Mucosa of gallbladder (tissue), 1 donor: Measurements from ENCODE around the gene GABARAPL1. TPM values are rescaled to one million over a fixed set of nuclear protein-coding genes. Genes with fewer than 3 reads are reported as not detected.

Source experiments
- DNase-seq: peaks from one replicate; pipeline ENCODE4 v3.0.0-alpha.2; 2020; ENCODE audit warnings: low spot score
- total RNA-seq: library from RNA; stranded (reverse); gene quantifications from one replicate; pipeline ENCODE4 v1.2.1, GENCODE V29; 2021
- donor health status: DM: no; HTN: no; CAD: no.

The GABARAPL1 gene
- total RNA-seq, 1 donor from 2014 or later, result 154 TPM

DNA sequence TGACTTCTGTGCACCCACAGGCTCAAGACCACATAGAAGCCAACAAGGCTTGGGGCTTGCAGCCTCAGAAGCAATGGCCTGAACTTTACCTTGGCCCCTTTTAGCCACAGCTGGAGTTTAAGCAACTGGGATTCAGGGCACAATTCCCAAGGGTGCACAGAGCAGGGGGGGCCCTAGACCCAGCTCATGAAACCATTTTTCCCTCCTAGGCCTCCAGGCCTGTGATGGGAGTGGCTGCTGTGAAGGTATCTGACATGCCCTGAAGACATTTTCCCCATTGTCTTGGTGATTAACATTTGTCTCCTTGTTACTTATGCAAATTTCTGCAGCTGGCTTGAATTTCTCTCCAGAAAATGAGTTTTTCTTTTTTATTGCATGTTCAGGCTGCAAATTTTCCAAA is 21.9 kb downstream of the GABARAPL1 start:
- DNase-seq, result no peak

DNA sequence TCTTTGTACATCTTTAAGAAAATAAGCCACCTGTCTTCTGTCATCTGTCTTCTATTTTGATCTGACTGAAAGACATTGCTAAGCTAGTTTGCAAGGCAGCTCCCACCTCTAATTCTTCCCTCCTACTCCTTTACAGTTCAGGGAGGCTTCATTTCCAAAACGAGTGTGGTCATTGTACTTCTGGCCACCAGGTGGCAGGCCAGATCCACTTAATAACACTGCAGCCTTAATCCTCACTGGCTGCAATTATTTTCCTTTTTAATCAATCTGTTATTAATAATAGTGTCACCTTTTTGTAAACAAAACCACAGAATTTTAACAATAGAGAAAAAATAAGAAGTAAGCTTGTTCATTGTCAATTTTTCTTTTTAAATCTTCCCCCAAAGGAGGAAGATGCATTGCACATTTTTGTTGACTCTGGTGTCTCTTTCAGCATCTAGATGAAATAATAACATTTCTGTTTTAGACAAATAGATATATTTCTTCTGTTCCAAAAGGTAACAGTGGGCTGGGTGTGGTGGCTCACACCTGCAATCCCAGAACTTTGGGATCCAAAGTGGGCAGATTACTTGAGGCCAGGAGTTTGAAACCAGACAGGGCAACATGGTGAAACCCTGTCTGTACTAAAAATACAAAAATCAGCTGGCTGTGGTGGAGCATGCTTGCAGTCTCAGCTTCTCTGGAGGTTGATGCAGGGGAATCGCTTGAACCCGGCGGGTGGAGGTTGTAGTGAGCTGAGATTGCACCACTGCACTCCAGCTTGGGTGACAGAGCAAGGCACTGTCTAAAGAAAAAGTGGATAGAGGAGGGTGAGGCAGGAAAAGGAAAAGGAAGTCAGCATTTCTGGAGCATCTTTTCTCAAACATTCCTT is 23.3 kb downstream of the GABARAPL1 start:
- no peak for DNase-seq

DNA sequence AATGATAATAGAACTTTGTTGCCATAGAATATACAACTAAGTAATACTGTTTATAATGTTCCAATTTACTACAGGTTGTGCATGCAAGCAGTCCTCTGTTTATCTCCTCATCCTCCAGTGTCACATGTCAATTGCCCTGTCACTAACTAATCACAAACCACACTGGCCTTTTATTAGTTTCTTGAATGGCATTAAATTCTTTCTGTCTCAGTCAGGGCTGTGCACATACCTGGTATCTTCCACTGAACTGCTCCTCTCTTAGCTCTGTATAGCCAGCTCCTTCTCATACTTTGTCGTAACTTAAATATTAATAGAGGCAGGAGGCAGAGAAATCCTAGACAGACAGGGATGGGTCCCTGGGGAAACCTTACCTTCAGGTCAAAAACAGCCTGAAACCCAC is 24.0 kb downstream of the GABARAPL1 start:
- no peak for DNase-seq

DNA sequence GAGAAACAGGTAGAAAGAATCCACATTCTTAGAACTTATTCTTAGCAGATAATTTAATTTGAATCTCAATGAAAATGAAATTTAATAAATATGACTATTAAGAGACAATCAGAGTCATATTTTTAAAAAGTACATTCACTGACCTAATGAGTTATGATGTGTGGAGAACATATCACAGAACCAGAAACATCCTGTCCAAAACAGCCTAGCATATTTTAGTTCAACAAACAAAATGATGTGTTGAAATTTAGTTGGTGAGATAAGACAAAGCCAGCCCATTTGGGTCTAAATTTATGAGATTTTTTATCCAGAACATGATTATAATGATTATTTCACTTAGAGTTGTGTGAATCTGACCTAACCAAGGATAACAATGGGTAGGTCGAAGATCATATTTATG is 25.8 kb downstream of the GABARAPL1 start:
- no peak for DNase-seq

DNA sequence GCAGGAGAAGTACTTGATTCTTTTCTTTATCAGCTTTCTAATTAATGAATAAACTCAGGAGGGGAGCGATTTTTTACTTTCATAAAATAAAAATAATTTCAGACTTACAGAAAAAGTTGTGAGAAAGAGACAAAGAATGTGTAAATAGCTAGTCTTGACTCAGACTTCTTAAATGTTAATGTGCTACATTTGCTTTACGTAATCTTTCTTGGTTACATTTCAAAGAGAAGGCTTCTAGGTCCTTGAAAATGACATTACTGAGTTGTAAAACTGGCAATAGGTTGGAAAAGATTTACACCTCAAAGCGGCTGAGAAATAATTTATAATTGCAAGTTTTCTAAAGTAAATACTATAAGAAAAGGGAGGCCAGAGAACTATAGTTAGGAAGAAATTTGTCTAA is 28.6 kb downstream of the GABARAPL1 start:
- DNase-seq, result no peak

DNA sequence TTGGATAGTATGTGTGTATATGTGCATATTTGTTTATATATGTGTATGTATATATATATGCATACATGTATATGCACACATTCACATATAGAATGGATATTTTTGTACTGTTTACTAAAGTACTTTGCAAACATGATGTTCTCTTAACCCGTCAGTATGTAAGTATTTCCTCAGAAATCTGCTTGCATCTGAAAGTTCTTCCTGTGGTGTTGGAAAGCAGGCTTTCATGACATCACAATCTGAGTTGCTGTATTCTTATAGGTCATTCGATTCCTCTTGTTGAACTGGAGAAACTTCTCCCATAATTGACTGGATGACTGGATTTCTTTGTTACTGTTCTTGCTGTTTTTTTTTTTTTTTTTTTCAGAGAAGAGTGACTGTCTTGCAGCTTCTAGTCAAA is 29.1 kb downstream of the GABARAPL1 start:
- no peak for DNase-seq

DNA sequence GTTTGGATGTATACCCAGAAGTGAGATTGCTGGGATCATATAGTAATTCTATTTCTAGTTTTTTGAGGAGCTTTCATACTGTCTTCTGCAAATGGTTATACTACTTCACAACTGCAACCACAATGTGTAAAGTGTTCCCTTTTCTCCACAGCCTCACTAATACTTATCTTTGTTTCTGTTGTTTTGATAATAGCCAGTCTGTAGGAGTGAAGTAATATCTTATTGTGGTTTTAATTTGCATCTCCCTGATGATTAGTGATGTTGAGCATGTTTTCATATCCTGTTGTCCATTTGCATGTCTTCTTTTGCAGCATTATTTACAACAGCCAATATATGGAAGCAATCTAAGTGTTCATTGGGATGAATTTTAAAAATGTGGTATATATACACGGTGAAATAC is 29.9 kb downstream of the GABARAPL1 start:
- DNase-seq, result no peak

DNA sequence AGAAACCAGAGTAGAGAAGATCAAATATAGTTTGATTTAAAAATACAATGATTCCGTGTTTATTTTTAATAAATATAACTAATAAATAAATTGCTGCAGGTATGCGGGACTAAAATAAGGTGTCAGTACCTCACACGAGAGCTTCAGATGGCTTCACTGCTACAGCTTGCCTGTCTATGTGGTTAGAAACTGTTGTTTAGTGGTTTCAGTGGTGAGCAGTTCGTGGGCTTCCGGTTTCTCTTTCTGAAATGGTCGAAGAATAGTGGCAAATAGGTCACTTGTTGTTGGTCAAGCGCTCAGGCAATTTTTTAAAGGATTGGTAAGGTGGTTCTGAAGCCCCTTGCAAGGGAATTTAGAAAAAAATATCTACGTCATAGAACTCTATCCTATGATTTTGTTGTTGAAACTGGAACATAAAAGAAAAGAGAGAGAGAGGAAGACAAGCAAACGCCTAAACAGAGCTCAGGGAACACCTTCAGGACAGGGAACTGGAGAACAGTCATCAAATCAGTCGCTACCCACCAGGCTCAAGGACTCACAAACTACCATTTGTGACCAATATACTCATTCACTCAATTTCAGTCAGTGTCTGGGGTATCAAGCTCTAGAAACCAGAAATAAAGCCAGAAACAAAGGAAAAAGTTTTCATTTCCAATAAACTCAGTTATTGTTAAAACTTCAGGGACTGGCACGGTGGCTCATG is 31.3 kb downstream of the GABARAPL1 start:
- no peak for DNase-seq

DNA sequence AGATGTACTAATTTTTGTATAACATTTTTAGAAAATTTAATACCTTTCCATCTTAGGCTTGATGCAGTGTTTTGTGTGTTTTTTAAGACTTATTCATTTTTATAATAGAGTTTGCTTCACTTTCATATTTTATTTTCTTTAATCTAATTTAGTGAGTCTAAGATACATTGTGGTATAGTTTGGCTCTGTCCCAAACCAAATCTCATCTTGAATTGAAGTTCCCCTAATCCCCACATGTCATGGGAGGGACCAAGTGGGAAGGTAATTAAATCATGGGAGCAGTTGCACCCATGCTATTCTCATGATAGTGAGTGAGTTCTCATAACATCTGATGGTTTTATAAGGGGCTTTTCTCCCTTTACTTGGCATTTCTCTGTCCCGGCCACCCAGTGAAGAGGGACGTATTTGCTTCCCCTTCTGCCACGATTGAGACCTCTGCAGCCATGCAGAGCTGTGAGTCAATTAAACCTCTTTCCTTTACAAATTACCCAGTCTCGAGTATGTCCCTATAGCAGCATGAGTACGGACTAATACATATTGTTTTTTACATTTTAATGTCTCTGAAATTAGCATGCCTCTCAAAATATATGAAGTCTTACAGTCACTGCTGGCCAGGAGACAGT is 34.9 kb downstream of the GABARAPL1 start:
- DNase-seq, result no peak

DNA sequence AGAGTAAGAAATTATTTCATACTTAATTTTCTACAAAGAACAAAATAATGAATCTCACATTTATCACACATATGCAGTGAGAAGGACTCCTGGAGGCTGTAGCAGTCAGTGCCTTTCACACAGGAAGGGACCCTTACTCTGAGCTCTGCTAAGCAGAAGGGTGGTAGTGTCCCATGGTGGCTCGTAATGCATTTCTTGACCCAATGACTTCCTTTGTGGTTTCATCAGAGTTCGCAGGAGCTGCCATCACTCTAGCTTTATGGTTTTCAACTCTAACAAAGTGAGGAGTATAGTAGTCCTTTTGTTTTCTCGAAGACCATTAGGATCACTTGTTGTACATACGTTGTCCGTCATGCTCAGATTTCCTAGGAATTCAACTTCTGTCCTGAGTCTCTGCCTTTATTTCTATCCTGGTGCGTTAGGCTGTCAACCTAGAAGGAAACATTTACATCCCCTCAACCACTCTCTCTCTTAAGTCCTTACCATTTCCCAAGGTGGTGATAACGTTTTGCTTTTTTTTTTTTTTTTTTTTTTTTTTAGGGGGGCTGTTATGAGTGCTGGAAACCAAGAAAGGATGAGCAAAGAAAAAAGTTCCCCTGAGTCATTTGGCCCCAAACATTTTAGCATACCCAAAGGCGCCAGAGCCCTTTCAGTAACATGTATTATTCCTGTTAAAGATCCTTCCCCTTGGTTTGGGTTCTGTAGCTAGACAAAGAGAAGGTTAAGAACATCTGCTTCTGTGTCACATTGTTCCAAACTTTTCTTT is 37.2 kb downstream of the GABARAPL1 start:
- DNase-seq, result no peak

DNA sequence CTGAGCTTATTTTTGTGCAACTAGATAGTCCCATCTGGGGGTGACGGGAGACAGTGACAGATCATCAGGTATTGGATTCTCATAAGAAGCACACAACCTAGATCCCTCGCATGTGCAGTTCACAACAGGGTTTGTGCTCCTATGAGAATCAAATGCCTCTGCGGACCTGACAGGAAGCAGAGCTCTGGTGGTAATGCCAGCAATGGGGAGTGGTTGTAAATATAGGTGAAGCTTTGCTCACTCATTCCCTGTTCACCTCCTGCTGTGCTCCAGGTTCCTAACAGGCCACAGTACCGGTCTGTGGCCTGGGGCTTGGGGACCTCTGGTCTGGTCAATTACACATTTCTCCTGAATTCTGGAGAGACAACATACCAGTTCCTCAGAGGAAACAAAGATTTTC is 39.0 kb downstream of the GABARAPL1 start:
- DNase-seq, result no peak

DNA sequence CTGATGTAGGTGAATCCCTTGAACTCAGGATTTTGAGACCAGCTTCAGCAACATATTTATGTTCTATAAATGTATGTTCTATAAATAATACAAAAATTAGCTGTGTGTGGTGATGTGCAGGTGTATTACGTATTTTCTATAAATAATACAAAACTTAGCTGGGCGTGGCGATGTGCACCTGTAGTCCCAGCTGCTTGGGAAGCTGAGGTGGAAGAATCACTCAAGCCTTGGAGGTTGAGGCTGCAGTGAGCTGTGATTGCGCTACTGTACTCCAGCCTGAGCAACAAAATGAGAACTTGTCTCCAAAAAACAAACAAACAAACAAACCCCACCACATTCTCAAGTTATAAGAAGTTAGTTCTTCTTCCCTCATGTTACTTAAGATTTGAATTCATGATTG is 39.5 kb downstream of the GABARAPL1 start:
- DNase-seq, result no peak

DNA sequence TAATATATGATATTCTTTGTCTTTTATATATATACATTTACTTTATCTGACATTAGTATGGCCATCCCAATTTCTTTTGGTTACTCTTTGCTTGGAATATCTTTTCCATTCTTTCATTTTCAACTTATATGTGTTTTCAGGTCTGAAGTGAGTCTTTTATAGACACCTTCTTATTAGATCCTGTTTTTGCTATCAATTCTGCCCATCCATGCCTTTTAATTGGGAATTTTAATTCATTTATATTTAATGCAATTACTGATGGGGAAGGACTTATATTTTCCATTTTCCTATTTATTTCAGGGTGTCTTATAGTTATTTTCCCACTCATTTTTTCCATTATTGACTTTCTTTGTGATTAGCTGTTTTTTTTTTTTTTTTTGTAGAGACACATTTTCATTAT is 43.4 kb downstream of the GABARAPL1 start:
- no peak for DNase-seq

DNA sequence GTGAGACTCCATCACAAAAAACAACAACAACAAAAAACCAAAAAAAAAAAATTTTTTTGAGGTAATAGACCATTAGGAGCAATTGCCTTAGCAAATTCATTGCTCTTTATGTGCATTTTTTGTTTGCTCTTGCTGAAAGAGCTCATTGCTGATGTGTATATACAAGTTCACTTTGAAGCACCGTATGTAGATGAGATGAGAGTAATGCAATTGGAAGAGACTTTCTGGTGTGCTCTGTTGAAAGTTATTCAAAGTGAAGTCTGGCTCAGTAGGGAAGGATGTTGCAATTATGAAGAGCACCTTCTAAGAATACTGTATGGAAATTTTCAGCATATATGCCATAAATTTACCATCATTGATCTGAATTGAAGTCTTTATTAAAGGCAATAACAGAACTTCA is 48.2 kb downstream of the GABARAPL1 start:
- DNase-seq, result no peak

DNA sequence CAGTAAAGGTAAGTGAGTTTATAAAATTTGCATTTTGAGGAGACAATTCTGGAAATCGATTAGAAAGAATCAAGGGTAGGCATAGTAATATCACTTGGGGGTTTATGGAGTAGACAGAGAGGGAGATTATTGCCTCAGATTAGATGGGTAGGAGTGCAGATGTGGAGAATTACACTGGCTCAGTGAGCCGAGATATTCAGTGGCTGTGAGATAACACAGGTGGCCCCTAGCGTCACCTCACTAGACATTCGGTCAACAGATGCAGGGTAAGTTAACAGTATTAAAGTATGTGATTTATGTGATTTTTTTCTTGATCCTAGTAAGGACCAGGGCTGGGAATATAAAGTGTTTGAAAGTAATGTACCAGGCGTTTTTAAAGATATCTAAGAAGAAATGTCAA is 55.4 kb downstream of the GABARAPL1 start:
- no peak for DNase-seq

DNA sequence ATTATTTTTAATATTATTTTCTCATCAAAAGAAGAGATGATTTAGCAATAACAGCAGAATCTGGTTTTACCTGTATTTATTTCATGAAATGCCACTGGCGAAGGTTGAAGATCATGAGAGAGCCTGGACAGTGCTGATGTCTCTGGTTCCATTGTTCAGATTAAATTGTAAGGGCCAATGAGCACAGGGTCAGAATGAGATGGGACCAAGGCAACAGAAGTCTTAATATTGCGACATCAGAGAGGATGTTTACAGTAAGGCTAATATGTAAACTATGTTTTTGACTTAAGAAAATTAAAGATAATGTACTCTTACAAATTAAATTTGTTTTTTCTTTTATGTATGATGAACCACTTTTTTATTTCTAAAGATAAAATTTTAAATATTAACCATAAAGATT is 59.8 kb downstream of the GABARAPL1 start:
- DNase-seq, result no peak

Other genes starting within 250 kb of the GABARAPL1 start
- 3.5 TPM for gene CLEC12A, start 241.5 kb upstream of the GABARAPL1 start, total RNA-seq
- gene CLEC1B, start 213.8 kb upstream of the GABARAPL1 start, total RNA-seq, result not detected
- not detected for gene CLEC12B, start 202.2 kb upstream of the GABARAPL1 start, total RNA-seq
- 1.2 TPM for gene CLEC9A, start 182.2 kb upstream of the GABARAPL1 start, total RNA-seq
- 3.5 TPM for gene CLEC1A, start 113.9 kb upstream of the GABARAPL1 start, total RNA-seq
- 10.8 TPM for gene CLEC7A, start 82.7 kb upstream of the GABARAPL1 start, total RNA-seq
- gene OLR1, start 40.7 kb upstream of the GABARAPL1 start, total RNA-seq, result 10.1 TPM
- gene TMEM52B, start 33.8 kb upstream of the GABARAPL1 start, total RNA-seq, result 0.86 TPM
- gene KLRD1, start 95.0 kb downstream of the GABARAPL1 start, total RNA-seq, result 1.8 TPM
- gene KLRK1, start 177.2 kb downstream of the GABARAPL1 start, total RNA-seq, result 5.0 TPM
- gene KLRC4, start 196.9 kb downstream of the GABARAPL1 start, total RNA-seq, result 1.1 TPM
- gene KLRC3, start 207.7 kb downstream of the GABARAPL1 start, total RNA-seq, result not detected
- 0.32 TPM for gene KLRC2, start 223.1 kb downstream of the GABARAPL1 start, total RNA-seq
- gene KLRC1, start 240.5 kb downstream of the GABARAPL1 start, total RNA-seq, result 0.95 TPM